ENCODE results near the gene ROBO1.
"Not testable (repeated sequence)": the region's sequence is repeated elsewhere in the genome, so short reads cannot be mapped to it uniquely, and the experiment has no call there.

ROBO1 gene

DNA sequence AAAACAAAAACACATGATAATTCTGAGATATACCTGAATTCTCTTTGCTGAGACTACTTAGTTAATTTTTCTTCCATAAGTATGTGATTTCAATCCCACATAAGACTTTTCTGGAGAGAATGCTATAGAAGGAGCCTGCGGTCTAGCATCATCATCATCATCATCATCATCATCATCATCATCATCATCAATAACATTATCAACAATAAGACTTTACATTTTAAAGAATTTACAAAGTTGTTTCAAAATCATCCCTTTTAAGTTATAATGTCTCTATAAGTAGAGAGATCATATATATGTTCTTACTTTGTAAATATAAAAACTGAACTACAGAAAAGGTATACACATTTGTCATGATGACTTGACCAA is 965.3 kb downstream of the ROBO1 start:
- no peak for DNase-seq (ENCODE audit: low read depth, low spot score)

DNA sequence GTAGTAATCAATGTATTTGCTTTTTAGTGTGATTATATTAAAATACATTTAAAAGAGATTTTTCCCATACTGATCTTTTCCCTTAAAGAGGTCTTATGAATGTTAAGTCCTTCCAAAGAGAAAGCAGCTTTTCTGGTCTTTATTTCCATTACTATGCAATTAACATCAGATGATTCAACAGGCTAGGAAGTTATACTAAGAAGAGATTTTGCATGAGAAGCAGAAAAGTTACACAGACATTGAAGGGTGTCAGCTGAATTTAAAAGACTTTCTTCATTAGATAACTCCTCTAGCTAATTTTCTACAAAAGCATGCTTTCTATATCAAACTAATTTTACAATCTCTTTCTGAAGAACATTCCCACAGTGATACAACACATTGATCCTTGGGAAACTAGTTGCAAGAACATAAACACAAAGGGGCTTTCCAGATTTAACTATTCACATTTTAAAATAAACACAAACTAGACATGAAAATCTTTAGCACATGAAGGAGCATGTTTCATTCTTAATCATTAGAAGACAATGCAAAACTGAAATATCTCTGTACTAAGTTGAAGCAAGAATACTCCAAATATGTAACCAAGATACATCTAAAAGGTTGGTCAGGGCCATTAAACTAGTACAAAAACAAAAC is 965.8 kb downstream of the ROBO1 start:
- no peak for DNase-seq (ENCODE audit: low read depth, low spot score)

DNA sequence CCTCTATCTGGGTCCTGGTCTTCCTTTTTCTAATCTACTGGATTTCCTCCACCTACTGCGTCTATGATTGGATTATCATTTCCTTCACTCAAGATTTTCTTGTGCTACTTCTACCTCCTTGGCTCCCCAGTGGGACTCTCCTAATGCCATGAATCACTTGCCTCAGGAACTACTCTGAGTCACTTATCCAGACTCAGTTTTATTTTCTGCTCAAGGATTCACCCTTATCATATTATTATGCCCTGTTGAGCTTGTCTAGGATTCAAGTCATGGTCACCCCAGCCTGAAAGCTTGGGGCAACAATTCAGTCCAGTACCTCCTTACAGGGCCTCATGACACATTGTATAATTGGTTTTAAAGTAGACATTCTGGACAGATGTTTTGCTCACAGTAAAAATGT is 968.1 kb downstream of the ROBO1 start:
- no peak for DNase-seq (ENCODE audit: low read depth, low spot score)

DNA sequence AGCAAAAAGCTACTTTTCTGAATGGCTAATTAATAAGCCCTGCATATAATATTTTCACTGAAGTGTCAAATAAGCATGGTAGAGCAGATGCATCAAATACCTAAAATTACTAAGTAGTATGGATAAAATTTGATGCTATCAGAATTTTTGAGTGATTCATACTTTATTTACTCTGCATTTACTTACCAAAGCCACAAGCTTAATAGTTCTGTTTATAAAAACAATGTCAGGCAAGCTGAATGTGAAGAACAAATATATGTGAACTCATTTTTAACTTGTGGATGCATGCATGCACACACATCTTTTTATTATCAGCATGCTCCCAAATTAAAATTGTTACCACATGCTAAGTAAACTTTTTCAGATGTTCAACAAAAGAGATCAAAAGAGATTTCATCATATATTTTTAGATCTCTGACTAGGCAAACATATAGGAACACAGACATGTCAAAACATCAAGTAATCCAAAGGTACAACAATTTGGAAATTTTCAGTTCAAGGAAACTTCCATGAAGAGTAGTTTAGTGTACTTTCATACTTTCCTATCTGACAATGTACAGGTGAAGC is 969.4 kb downstream of the ROBO1 start:
- DNase-seq (ENCODE audit: low read depth, low spot score): no peak

DNA sequence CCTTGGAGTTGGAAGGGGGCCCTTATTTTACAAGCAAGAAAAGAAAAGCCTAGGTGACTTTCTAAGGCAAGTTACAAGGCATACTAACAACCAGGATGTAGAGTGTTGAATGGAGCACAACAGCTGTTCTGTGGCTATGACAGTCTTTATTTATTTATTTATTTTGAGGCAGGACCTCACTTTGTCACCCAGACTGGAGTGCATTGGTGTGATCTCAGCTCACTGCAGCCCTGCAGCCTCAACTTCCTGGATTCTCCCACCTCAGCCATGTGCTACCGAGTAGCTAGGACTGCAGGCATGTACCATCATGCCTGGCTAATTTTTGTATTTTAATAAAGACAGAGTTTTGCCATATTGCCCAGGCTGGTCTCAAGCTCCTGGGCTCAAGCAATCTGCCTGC is 973.4 kb downstream of the ROBO1 start:
- no peak for DNase-seq (ENCODE audit: low read depth, low spot score)

DNA sequence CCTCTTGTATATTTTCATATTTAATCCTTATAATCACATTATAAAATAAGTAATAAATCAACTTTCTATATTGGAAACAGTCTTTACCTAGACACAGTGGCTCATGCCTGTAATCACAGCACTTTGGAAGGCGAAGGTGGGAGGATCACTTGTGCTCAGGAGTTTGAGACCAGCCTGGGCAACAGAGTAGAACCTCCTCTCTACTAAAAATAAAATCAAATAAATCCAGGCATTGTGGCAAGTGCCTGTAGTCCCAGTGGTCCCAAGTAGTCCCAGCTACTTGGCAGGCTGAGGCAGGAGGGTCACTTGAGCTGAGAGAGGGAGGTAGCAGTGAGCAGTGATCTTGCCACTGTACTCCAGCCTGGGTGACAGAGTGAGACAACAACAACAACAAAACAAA is 975.1 kb downstream of the ROBO1 start:
- no peak for DNase-seq (ENCODE audit: low read depth, low spot score)

DNA sequence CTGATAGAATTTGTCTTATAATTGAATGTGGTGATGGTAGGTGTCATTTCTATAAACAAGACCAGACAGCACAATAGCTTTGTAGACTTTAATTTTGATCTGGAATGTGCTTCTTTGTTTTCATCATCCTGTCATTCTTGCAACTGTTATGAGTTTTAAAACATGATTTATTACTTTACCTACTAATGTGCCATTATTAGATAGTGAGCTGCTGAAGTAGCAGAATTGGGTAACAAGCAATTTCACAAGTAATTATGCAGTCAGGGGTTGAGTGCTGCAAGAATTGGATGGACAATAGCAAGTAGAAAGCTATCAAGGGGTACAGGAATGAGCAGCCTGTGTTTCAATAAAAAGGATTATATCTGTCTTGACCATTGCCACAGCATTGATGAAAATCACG is 975.6 kb downstream of the ROBO1 start:
- no peak for DNase-seq (ENCODE audit: low read depth, low spot score)

DNA sequence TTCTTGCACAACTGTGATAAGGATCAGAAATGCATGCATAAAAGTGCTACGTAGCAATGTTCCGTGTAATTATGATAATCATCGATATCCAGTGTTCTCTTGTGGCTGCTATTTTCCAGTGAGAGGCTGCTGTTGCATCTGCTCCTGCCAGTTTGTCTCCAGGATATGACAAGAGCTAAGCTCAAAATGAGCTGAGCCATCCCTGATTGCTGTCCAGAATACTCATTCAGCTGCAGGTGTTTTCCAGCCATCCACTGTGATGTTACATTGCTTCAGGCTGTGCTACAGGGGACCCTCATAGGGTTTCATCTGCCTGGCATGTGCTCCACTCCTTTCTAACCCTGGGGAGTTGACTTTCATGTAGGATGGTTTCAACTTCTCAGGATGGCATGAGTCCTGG is 976.0 kb downstream of the ROBO1 start:
- no peak for DNase-seq (ENCODE audit: low read depth, low spot score)

DNA sequence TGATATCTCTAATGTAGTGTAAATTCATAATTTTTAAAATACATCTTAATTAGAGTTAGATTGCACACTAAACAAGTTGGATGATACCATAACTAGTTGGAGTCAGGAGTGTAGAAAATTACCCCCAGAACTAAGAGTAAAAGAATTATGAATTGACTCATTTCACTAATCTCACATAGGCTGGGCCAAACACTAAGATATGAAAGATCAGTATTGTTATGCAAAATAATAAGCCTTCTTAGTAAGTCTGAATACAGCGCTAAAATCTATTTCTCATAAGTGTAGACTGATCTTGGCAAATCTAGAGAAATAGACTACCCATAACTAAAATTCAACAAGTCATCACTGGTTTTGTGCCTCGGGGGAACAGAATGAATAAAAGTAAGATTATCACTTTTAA is 979.0 kb downstream of the ROBO1 start:
- DNase-seq (ENCODE audit: low read depth, low spot score): no peak

DNA sequence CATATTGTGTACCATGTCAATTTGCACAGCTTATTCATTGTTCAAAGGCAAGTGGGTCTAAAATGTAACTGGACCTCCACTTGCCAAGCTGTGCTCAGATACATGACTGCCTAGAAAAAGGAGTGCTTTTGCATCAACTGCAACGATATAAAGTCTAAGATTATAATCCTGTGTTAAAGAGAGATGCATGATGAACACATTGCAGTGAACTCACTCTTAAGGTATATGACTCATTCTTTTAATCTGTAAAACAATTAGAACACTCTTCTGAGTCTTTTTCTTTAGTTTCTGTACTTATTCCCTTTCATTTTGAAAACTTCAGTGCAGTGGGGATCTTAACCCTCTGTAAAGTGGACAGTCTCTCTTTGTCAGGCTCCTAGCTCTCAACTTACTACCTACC is 982.8 kb downstream of the ROBO1 start:
- DNase-seq (ENCODE audit: low read depth, low spot score): no peak

DNA sequence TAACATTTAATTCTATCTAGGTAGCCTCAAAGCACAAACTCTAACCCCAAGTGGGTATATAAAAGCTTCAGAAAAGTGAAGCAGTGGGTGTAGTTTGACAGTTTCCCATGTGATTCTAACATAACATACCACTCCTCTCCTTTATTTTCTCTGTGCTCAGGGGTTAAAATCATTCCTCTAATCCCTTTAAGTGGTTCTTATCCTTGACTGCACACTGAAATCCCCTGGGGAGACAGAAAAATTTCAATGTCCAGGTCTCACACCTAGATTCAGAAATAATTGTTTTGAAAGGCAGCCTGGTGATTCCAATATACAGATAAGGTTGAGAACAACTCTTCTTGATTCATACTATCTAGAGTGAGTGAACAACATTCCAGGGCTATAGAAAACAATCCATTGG is 986.4 kb downstream of the ROBO1 start:
- no peak for DNase-seq (ENCODE audit: low read depth, low spot score)

DNA sequence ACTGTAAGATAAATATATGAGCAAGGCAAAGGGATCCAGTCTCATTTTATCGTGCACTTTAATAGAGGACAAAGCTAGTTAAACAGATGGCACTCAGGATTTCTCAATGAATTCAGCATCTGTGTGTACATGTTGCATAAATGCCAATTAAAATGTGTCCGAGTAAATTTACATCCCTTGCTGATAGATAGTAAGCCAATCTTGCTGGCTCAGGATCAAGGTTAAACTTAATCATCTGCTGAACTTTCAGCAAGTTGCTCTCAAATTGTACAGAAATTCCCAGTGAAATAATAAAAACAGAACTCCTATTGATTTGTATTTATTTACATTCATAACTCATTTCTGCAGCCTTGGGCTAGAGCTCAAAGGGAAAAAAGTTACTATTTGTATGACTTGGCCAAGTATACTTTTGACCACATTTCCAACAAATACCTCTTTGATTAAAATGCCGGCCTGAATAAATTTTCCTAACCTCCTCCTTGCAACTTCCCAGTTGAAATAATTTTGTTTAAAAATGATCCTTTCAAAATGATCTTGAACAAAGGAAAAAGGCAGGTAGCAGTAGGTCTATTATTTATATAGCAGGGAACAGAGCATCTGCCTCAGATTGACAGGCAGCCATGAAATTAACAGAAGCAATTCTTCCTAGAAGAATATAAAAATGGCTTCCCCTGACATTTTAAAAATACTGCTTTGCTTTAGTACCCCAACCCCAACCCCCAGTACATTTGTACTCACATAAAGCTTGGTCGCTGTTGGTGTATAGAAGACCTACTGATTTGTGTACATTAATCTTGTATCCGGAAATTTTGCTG is 1001.9 kb downstream of the ROBO1 start:
- DNase-seq (ENCODE audit: low read depth, low spot score): no peak

DNA sequence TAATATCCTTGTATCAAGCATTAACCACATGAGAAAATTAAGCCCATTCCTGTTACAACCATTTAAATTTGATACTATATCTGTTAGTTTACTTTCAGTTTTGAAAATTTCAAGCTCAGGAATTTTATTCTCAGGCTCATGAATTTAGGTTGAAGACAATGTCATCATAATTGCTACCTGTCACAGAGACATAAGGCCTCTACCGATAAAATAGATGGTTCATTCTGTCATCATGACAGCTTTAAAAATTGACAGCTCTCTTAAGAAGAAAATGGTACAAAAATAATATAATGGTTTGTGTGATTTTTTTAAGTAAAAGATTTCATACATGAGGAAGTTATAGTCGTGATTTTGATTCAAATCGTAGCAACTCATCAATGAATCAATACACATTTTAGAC is 1003.2 kb downstream of the ROBO1 start:
- DNase-seq (ENCODE audit: low read depth, low spot score): no peak

DNA sequence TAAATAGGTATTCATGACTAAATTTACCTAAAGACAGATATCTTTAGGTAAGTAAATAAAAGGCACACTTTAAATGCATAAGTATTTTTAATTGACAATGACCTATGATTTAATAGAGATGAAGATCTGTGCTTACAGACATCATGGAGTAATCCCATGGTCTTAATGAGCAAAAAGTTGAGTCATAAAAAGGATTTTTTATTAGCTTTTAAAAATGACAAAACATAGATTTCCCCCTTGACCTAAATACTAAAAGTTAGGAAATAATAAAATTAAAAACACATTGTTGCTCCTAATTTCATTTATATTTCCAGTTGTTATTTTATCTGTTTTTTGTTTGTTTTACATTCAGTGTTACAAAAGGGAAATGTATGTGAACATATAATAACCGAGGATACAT is 1005.7 kb downstream of the ROBO1 start:
- DNase-seq (ENCODE audit: low read depth, low spot score): no peak

DNA sequence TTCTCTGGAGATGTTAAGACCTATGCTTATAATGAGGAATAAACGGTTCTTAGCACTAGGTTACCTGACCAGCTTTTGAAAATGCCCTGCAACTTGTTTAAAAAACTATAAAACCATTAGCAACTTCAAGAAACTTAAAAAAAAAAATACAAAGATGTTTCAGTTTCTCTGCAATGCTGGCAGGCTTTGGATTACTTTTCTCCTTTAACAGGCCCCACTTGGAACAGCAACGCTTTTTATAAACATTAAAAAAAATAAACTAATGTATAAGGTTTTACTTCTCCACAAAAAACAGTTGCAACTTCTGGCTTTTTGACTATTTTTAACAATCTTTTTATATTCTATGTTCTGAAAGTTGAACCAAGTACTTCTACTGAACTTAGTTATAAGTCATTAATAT is 1006.7 kb downstream of the ROBO1 start:
- no peak for DNase-seq (ENCODE audit: low read depth, low spot score)

DNA sequence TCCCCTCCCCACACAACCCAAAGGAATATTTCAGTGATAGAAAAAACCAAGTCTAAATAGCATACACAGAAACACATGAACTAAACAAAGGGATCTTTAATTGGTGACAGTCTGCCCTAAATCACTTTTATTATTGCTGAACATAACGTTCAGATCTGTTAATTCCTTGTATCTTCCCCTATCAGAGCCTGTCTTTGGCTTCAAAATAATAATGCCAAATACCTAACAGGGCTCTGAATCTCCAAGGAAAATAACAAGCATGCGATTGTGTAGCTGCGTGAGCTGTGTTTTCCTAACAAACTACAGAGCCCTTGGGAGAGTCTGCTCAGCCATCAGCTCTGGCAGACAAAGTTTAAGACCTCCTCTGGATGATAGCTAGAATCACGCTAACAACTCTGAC is 1010.1 kb downstream of the ROBO1 start:
- DNase-seq (ENCODE audit: low read depth, low spot score): no peak

DNA sequence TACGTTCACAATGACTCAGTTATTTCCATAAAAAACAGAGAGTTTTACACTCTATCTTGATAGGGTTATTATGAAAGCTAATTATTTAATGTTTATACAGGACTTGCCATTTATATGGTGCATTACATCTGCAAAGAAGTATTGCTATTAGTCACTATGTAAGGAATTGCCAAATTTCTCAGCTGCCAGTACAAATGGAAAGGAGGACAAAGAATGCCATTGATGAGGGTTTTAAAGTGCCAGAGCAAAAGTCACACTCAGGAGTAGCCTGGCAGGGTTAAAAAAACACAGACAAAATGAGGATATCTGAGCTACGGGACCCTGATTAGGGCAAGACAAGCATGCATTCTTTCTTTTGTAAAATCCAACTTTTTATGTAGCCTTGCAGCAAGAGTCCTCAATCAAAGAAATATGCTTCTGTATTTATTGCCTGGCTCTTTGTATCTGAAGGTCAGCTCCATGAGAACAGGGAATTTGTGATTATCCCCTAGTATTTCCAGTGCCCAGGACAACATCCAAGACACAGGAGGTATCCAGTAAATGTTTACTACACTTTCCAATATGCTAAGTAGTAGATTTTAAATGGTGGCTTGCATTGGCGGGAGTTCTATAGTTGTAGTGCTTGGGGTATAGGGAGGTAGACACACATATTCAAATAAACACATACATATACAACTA is 1013.6 kb downstream of the ROBO1 start:
- no peak for DNase-seq (ENCODE audit: low read depth, low spot score)

DNA sequence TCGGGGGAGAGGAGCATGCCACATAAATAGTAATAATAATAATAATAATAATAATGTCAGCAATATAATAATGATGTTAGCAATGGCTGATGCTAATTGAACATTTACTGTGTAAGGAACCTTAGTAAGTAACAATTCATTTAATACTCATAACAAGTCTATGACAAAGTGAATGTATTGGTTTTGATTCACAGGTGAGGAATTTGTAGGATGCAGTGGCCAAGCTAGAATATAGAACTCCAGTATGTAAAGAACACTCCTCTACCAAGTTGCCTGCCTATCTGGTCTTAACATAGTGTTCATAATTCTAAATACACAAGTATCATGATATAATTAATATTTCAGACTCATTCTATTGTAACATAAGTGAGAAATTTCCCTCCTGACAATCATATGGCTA is 1016.5 kb downstream of the ROBO1 start:
- no peak for DNase-seq (ENCODE audit: low read depth, low spot score)

DNA sequence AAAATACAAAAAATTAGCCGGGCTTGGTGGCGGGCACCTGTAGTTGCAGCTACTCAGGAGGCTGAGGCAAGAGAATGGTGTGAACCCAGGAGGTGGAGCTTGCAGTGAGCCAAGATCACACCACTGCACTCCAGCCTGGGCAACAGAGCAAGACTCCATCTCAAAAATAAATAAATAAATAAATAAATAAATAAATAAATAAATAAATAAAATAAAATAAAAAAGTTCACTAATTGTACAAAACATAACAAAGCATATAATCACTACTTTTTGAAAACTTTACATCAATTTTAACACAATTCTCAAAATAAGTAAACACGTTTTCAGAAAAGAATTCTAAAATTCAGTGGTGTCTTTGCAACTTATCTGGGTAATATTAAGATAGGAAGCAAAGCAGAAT is 1017.5 kb downstream of the ROBO1 start:
- not testable (repeated sequence) for DNase-seq (ENCODE audit: low read depth, low spot score)

DNA sequence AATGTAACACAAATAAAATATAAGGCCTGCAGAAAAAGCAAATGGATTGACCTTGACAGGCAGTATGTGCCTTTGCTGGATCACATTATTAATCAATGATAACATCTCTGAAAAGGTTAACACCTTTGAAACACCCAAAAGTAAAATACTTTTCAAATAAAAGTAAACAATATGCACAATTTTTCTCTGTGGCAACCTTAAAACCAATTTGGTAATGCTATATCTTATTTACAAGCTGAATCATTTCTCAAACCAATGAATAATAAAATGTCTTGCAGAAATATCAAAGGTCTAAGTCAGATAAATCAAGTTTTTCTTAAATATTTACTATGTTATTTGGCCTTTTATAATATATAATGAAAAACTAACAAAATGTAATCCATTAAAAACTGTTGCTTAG is 1018.7 kb downstream of the ROBO1 start:
- no peak for DNase-seq (ENCODE audit: low read depth, low spot score)

DNA sequence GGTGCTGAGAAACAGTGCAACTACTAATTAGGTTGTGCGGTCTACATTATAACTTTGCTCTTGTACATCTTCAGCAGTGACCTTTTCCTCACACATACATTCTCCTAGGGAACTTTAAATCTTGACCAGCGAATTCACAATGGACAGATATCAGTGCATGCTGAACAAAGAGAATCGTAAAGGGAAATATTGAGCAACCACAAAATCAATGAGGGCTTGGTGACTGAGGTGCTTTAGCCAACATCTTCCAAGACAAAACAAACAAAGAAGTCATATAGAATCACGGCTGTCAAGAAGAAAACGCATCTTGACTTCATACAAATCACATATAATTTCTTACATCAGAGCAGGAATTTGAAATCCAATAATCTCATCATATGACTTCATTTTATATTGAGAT is 1022.0 kb downstream of the ROBO1 start:
- no peak for DNase-seq (ENCODE audit: low read depth, low spot score)

DNA sequence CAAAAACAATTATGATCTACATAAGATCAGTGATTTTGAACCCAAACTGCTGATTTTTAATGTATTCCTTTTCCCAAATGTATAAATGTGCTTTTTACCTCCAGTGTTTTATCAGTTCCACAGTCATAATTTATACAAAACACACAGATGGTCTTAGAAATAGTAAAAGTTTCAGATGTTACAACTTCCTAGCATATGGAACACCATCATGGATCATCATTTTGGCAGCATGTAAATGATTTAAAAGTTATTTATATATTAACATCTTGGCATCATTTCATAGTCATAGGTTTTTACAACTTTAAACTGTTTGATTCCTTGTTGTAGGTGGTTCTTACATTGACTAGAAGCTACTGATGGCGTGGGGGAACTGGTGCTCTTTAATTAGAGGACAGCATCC is 1025.3 kb downstream of the ROBO1 start:
- no peak for DNase-seq (ENCODE audit: low read depth, low spot score)

DNA sequence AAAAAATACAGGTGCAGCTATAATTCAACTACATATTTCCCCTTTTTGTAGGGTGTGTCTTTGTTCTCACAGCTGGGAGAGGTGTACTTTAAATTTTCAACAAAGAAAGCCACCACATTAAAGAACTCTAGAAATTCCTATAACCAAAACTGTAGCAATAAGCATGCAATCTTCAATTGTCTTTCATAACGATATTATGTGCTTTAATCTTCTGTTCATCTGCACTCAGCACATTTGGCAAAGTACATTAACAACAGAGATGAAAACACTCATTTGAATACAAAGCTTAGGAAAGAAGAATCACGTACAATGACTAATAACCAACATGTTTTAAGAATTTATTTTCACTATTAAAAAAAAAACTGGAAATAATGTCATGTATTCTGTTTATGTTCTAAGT is 1025.8 kb downstream of the ROBO1 start:
- no peak for DNase-seq (ENCODE audit: low read depth, low spot score)

Data from iPS DF 19.7 (cell line).